T-helper 2 cell (primary cell): ENCODE measurements around the gene EPHX1.
"Not testable (repeated sequence)": the region's sequence is repeated elsewhere in the genome, so short reads cannot be mapped to it uniquely, and the experiment has no call there.

Source experiments
- DNase-seq, 5 experiments: peaks; one replicate each; pipeline versions ENCODE4 v3.0.0 to v3.0.0-alpha.2; 2012 to 2022

The EPHX1 gene

GRCh38 chr1:225882694-225883615 lies 73.0 kb downstream of the EPHX1 start:
- peak in 2 of 5 experiments; percentile 19 to 47 for DNase-seq

- no peak for DNase-seq
Observed at GRCh38 chr1:225883616-225884265, 73.8 kb downstream of the EPHX1 start.

DNA sequence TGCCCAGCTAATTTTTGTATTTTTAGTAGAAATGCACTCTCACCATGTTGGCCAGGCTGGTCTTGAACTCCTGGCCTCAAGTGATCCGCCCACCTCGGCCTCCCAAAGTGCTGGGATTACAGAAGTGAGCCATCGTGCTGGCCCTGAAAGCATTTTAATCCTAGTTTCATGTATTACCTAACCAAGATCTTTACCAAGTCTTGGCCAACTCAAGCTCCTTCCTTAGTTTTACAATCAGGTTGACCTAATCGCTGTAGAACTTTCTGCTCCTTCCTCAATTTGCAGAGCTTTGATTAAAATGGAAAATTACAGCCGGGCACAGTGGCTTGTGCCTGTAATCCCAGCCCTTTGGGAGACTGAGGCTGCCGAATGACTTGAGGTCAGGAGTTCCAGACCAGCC lies 75.4 kb downstream of the EPHX1 start:
- no peak for DNase-seq

GRCh38 chr1:225886159-225887029 lies 76.5 kb downstream of the EPHX1 start:
- no peak for DNase-seq

GRCh38 chr1:225887030-225887314 lies 77.0 kb downstream of the EPHX1 start:
- DNase-seq: no peak

DNA sequence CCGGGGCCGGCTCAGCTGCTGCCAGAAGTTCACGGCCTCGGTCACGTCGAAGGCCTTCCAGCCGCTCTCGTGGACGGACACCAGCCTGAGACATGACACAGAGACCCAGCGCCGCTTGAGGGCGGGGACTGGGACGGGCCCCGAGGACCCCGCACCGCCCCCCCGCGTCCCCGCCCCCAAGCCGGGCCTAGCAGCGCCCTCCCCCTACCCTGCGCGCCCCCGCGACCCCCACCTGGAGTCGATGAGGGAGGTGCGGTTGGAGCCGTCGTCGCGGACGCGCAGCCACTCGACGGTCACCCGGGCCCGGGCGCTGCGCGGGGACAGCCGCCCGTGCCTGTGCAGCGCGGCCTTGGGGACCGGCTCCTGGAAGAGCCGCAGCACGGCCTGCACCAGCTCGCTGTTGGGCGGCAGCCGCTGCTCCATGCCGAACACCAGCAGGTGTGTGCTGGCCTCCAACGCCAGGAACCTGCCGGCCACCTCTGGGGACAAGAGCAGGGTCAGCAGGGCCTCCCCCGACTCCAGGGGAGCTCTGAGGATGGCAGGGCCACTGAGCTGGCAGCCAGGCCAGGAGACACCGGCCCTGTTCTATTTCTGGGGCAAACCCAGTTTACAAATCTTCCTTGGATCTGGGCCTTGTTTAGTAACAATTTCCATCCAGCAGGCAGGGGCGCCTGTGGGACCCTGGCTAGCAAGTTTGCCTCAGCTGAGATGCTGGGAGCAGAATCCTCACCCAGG lies 77.8 kb downstream of the EPHX1 start:
- DNase-seq: not testable (repeated sequence)

DNA sequence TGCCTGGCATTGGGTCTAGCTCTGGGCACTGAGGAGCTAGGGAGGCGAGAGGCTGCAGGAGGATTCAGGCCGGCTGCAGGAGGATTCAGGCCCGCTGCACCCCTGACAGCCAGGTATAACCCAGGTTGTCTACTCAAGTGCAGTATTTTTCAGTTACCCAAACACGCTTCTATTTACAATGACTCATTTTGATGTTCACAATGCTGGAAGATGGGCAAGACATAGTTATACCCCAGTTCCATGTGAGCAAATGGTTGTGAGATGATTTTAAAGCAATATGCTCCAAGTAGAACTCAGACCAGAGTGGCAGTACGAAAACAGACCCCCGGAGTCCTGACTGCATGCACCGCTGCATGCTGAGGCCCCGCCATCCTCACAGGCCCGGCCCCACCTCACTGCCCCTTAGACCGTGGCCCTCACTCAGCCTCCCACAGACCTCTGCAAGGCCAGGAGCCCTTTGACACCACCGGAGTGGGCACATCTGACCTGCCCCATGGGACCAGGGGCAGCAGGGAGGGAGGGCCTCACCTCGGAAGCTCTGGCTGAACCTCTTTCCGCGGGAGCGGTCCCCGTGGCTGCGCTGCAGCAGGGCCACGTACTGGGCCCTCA lies 78.5 kb downstream of the EPHX1 start:
- DNase-seq: no peak

- no peak for DNase-seq
Observed at GRCh38 chr1:225888898-225889601, 79.1 kb downstream of the EPHX1 start, which contains the start of gene LEFTY1. Gene LEFTY1 (minus strand): TSS chr1:225889146. CDS start chr1:225889066, 80 bp downstream.

DNA sequence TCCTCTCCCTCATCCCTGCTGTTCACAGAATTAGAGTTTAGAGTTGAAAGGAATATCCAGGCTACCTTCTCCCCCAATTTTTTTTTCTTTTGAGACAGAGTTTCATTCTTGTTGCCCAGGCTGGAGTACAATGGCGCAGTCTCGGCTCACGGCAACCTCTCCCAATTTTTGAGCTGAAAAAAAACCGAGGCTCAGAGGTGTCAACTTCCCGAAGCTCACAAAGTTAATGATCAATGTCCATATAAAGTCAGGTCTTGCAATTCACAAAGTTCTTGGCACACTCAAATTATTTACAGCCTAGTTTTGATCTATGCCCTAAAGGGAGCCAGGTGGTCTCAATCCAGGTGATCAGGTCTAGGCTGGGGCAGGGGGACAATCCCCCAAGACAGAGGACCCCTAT lies 79.8 kb downstream of the EPHX1 start:
- DNase-seq: no peak

GRCh38 chr1:225890346-225891228 lies 80.7 kb downstream of the EPHX1 start:
- no peak for DNase-seq

- DNase-seq: no peak
Observed at GRCh38 chr1:225891229-225891972, 81.5 kb downstream of the EPHX1 start.

DNA sequence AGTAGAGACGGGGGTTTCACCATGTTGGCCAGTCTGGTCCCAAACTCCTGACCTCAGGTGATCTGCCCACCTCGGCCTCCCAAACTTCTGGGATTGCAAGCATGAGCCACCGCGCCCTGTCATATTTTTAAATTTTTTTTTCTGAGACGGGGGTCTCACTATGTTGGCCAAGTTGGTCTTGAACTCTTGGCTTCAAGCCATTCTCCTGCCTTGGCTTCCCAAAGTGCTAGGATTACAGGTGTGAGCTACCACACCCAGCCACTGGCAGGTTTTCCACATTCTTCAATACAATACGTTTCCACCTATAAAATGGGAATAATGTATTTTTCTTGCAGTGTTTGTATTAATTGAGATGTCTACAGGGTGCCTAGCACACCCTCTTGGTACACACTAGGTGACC lies 82.4 kb downstream of the EPHX1 start:
- no peak for DNase-seq
